ENCODE data around the gene AOAH. TPM values are rescaled to one million over a fixed set of nuclear protein-coding genes. Genes with fewer than 3 reads are reported as not detected.
"Not testable (repeated sequence)": the region's sequence is repeated elsewhere in the genome, so short reads cannot be mapped to it uniquely, and the experiment has no call there.

AOAH gene
- total and polyA plus RNA-seq, 9 donors, result 2.4 to 4.4 (median 3.4) TPM

- WGBS (ENCODE audit: insufficient coverage), result no CpG with 5 or more reads among the region's 2 CpGs
- H3K9me3 ChIP-seq (replicated peaks; ENCODE audit: control insufficient read depth, low read depth, low read length), result no peaks in the 10 kb centered on the region
- H3K27me3 ChIP-seq (ENCODE audit: control insufficient read depth, insufficient read depth, low read length), result no peaks in the 10 kb centered on the region
- peaks cover 5% of the 10 kb centered on the region for H3K4me1 ChIP-seq (ENCODE audit: control insufficient read depth, insufficient read depth, low read length)
- no peak overlapping the region for H3K4me3 ChIP-seq (ENCODE audit: low read length)
- DNase-seq, result no peak
- H3K36me3 ChIP-seq (ENCODE audit: control insufficient read depth, insufficient read depth, low read length), result no peaks in the 10 kb centered on the region
- H3K27ac ChIP-seq (ENCODE audit: low read length), result no peak overlapping the region
These were observed 72.9 kb downstream of the AOAH start for GRCh38 chr7:36651404-36651803.

- 100% methylated on average over 1 of the region's 7 CpGs for WGBS (ENCODE audit: insufficient coverage)
These were observed 73.5 kb downstream of the AOAH start for GRCh38 chr7:36650766-36651312.

GRCh38 chr7:36650320-36650719 is 74.0 kb downstream of the AOAH start:
- no peaks in the 10 kb centered on the region for H3K9me3 ChIP-seq (replicated peaks; ENCODE audit: control insufficient read depth, low read depth, low read length)
- H3K27ac ChIP-seq (ENCODE audit: low read length), result no peak overlapping the region
- H3K4me3 ChIP-seq (ENCODE audit: low read length), result no peak overlapping the region
- no peaks in the 10 kb centered on the region for H3K27me3 ChIP-seq (ENCODE audit: control insufficient read depth, insufficient read depth, low read length)
- 100% methylated on average over 4 of the region's 4 CpGs for WGBS (ENCODE audit: insufficient coverage)
- H3K4me1 ChIP-seq (ENCODE audit: control insufficient read depth, insufficient read depth, low read length), result peaks cover 6% of the 10 kb centered on the region
- DNase-seq, result no peak
- H3K36me3 ChIP-seq (ENCODE audit: control insufficient read depth, insufficient read depth, low read length), result no peaks in the 10 kb centered on the region

More at GRCh38 chr7:36650766-36651312, 73.5 kb downstream of the AOAH start:
- H3K4me3 ChIP-seq (ENCODE audit: low read length), result no peak overlapping the region
- no peak for DNase-seq
- no peak overlapping the region for H3K27ac ChIP-seq (ENCODE audit: low read length)
- no peaks in the 10 kb centered on the region for H3K27me3 ChIP-seq (ENCODE audit: control insufficient read depth, insufficient read depth, low read length)
- no peaks in the 10 kb centered on the region for H3K36me3 ChIP-seq (ENCODE audit: control insufficient read depth, insufficient read depth, low read length)
- H3K4me1 ChIP-seq (ENCODE audit: control insufficient read depth, insufficient read depth, low read length), result peaks cover 5% of the 10 kb centered on the region
- H3K9me3 ChIP-seq (replicated peaks; ENCODE audit: control insufficient read depth, low read depth, low read length), result no peaks in the 10 kb centered on the region

- H3K27ac ChIP-seq (ENCODE audit: low read length); DNase-seq; H3K4me1 ChIP-seq (ENCODE audit: control insufficient read depth, insufficient read depth, low read length); H3K4me3 ChIP-seq (ENCODE audit: low read length); H3K36me3 ChIP-seq (ENCODE audit: control insufficient read depth, insufficient read depth, low read length); H3K9me3 ChIP-seq (replicated peaks; ENCODE audit: control insufficient read depth, low read depth, low read length); H3K27me3 ChIP-seq (ENCODE audit: control insufficient read depth, insufficient read depth, low read length): not testable (repeated sequence)
- WGBS (ENCODE audit: insufficient coverage), result 89% methylated on average over 6 of the region's 6 CpGs
These were observed 75.0 kb downstream of the AOAH start for GRCh38 chr7:36649319-36649718.

- Histone ChIP-seq H3K27me3 (ENCODE audit: control insufficient read depth, insufficient read depth, low read length) (no peaks in the 10 kb centered on the region), H3K27ac (ENCODE audit: low read length) (no peak overlapping the region), H3K4me3 (ENCODE audit: low read length) (no peak overlapping the region), H3K4me1 (ENCODE audit: control insufficient read depth, insufficient read depth, low read length) (peaks cover 6% of the 10 kb centered on the region), H3K9me3 (replicated peaks; ENCODE audit: control insufficient read depth, low read depth, low read length) (no peaks in the 10 kb centered on the region), H3K36me3 (ENCODE audit: control insufficient read depth, insufficient read depth, low read length) (no peaks in the 10 kb centered on the region)
- no peak for DNase-seq
These were observed 75.9 kb downstream of the AOAH start for GRCh38 chr7:36648441-36648840.

GRCh38 chr7:36644625-36645422 is 79.5 kb downstream of the AOAH start:
- H3K4me1 ChIP-seq (ENCODE audit: control insufficient read depth, insufficient read depth, low read length), result peaks cover 5% of the 10 kb centered on the region
- no peaks in the 10 kb centered on the region for H3K36me3 ChIP-seq (ENCODE audit: control insufficient read depth, insufficient read depth, low read length)
- DNase-seq, result peak; percentile 30
- no peaks in the 10 kb centered on the region for H3K27me3 ChIP-seq (ENCODE audit: control insufficient read depth, insufficient read depth, low read length)
- no peak overlapping the region for H3K27ac ChIP-seq (ENCODE audit: low read length)
- WGBS (ENCODE audit: insufficient coverage), result no CpG with 5 or more reads among the region's 4 CpGs
- no peak overlapping the region for H3K4me3 ChIP-seq (ENCODE audit: low read length)
- no peaks in the 10 kb centered on the region for H3K9me3 ChIP-seq (replicated peaks; ENCODE audit: control insufficient read depth, low read depth, low read length)

GRCh38 chr7:36642414-36642813 is 81.9 kb downstream of the AOAH start:
- no CpG with 5 or more reads among the region's 4 CpGs for WGBS (ENCODE audit: insufficient coverage)
- no peak overlapping the region for H3K27ac ChIP-seq (ENCODE audit: low read length)
- no peaks in the 10 kb centered on the region for H3K27me3 ChIP-seq (ENCODE audit: control insufficient read depth, insufficient read depth, low read length)
- H3K4me3 ChIP-seq (ENCODE audit: low read length), result no peak overlapping the region
- DNase-seq, result no peak
- no peaks in the 10 kb centered on the region for H3K36me3 ChIP-seq (ENCODE audit: control insufficient read depth, insufficient read depth, low read length)
- no peaks in the 10 kb centered on the region for H3K9me3 ChIP-seq (replicated peaks; ENCODE audit: control insufficient read depth, low read depth, low read length)
- H3K4me1 ChIP-seq (ENCODE audit: control insufficient read depth, insufficient read depth, low read length), result peaks cover 5% of the 10 kb centered on the region

- WGBS (ENCODE audit: insufficient coverage), result no CpG with 5 or more reads among the region's 3 CpGs
- Histone ChIP-seq H3K27ac (ENCODE audit: low read length) (no peak overlapping the region), H3K9me3 (replicated peaks; ENCODE audit: control insufficient read depth, low read depth, low read length) (no peaks in the 10 kb centered on the region), H3K4me3 (ENCODE audit: low read length) (no peak overlapping the region), H3K36me3 (ENCODE audit: control insufficient read depth, insufficient read depth, low read length) (no peaks in the 10 kb centered on the region), H3K27me3 (ENCODE audit: control insufficient read depth, insufficient read depth, low read length) (no peaks in the 10 kb centered on the region), H3K4me1 (ENCODE audit: control insufficient read depth, insufficient read depth, low read length) (peaks cover 5% of the 10 kb centered on the region)
- DNase-seq, result no peak
These were observed 82.3 kb downstream of the AOAH start for GRCh38 chr7:36642010-36642409.

GRCh38 chr7:36640682-36641081 is 83.6 kb downstream of the AOAH start:
- no peaks in the 10 kb centered on the region for H3K9me3 ChIP-seq (replicated peaks; ENCODE audit: control insufficient read depth, low read depth, low read length)
- peaks cover 5% of the 10 kb centered on the region for H3K4me1 ChIP-seq (ENCODE audit: control insufficient read depth, insufficient read depth, low read length)
- H3K36me3 ChIP-seq (ENCODE audit: control insufficient read depth, insufficient read depth, low read length), result no peaks in the 10 kb centered on the region
- 94% methylated on average over 2 of the region's 4 CpGs for WGBS (ENCODE audit: insufficient coverage)
- H3K27me3 ChIP-seq (ENCODE audit: control insufficient read depth, insufficient read depth, low read length), result no peaks in the 10 kb centered on the region
- no peak for DNase-seq
- no peak overlapping the region for H3K4me3 ChIP-seq (ENCODE audit: low read length)
- H3K27ac ChIP-seq (ENCODE audit: low read length), result no peak overlapping the region

- Histone ChIP-seq H3K36me3 (ENCODE audit: control insufficient read depth, insufficient read depth, low read length) (no peaks in the 10 kb centered on the region), H3K4me3 (ENCODE audit: low read length) (no peak overlapping the region), H3K4me1 (ENCODE audit: control insufficient read depth, insufficient read depth, low read length) (no peaks in the 10 kb centered on the region), H3K9me3 (replicated peaks; ENCODE audit: control insufficient read depth, low read depth, low read length) (no peaks in the 10 kb centered on the region), H3K27ac (ENCODE audit: low read length) (no peak overlapping the region), H3K27me3 (ENCODE audit: control insufficient read depth, insufficient read depth, low read length) (no peaks in the 10 kb centered on the region)
- no peak for DNase-seq
- WGBS (ENCODE audit: insufficient coverage), result 64% methylated on average over 4 of the region's 8 CpGs
These were observed 84.5 kb downstream of the AOAH start for GRCh38 chr7:36639826-36640225.
